Transverse colon (tissue), 3 donors: ENCODE data around the gene TRMT5.

Experiments used
- CTCF ChIP-seq, 5 experiments: fragments of 200-600 bp in 3 of 5; fragments of 450-650 bp in 2 of 5; sonication (generic) in 3 of 5; IDR thresholded peaks; 1 replicate in 2 of 5; 2 replicates in 3 of 5; pipeline ENCODE4 v1.5.1; 2016 to 2017; ENCODE audit warnings: antibody characterized with exemption in 5 of 5, inconsistent platforms in 3 of 5, mild to moderate bottlenecking in 2 of 5, moderate library complexity in 1 of 5
- POLR2A ChIP-seq: fragments of 450-650 bp; IDR thresholded peaks from one replicate; pipeline ENCODE4 v1.6.1; 2016; ENCODE audit warnings: antibody characterized with exemption, mild to moderate bottlenecking, moderate library complexity

DNA sequence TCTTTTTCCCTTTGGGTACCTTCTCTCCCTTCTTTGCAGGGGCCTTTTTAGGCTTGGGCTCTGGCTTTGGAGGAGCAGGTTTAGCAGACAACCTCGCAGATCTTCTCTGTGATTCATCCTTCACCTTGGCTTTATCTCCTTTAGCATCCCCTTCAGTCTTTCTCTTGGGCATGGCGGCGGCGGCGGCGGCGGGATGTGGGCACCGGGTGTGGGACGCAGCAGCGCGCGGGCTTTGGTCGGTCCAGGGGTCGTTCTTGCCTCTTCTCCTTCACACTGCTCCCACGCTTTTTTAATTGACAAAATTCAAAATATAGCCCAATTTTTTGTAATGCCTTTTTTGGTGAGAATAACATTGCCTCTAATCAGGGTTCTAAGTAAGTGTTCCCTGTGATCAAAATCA lies 8.6 kb downstream of the TRMT5 start:
- TF ChIP-seq POLR2A (no peak), CTCF (IDR thresholded peaks at IDR 0.05) (no peak)
